H1 (cell line): ENCODE data around the gene SPIRE2. TPM values are rescaled to one million over a fixed set of nuclear protein-coding genes. Genes with fewer than 3 reads are reported as not detected.

Source experiments
- CBX5 ChIP-seq: fragments of 300-800, 300-1000 bp; sonication (generic); IDR thresholded peaks from 2 replicates; pipeline ENCODE4 v1.7.1; 2016; ENCODE audit warnings: antibody characterized with exemption, low read length, low read depth
- TAF7 ChIP-seq: optimal IDR thresholded peaks from 2 replicates; pipeline ENCODE3; 2011; ENCODE audit warnings: low read depth, mild to moderate bottlenecking, inconsistent platforms, low read length, moderate library complexity, borderline replicate concordance
- polyA plus RNA-seq, 7 experiments: library from polyadenylated mRNA; depleted of rRNA in 3 of 7; stranded (reverse) in 5 of 7; unstranded in 2 of 7; fragments of >200 nt in 5 of 7; fragments of 200-250 nt in 2 of 7; gene quantifications; 1 replicate in 5 of 7; 2 replicates in 1 of 7; 4 replicates in 1 of 7; pipeline versions ENCODE4 v1.2.1 to v1.2.3, GENCODE V29; 2011 to 2013; ENCODE audit warnings: missing spikeins in 2 of 7, mixed read lengths in 2 of 7
- total RNA-seq: library from RNA; stranded (reverse); fragmentation: NEBNext Ultra II Directional; extraction: Animal tissue kit (Norgen Biotek cat#: 25700); gene quantifications from 2 replicates; pipeline ENCODE4 v1.2.1, GENCODE V29; 2021

The SPIRE2 gene
- total and polyA plus RNA-seq, 2 of the 8 experiments (the other 6 are each of a cell fraction or from before 2014, with no cell fraction given): 7.4 to 15.4 TPM

DNA sequence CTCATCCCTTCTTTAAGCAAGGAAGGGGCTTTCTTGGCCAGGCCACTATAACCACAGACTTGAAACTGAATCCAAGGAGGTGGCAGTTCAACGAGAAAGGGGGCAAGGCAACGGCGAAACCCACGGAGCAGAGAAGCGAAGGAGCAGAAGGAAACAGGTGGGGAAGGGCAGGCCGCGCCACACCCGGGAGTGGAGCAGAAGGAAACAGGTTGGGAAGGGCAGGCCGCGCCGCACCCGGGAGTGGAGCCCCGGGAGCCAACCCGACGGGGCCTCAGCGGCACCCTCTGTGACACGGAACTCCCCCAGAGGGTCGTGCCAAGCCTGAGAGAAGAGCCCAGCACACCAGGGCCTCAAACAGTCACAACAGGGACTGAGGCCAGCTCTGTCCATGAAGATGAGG lies 32.2 kb upstream of the SPIRE2 start (continued):
- no peak for TF ChIP-seq TAF7
- TF ChIP-seq CBX5: no peak
- TF ChIP-seq, all 59 proteins: peak for 0
